Activated T-cell treated with anti-CD3 and anti-CD28 coated beads, Interleukin-2, amount 50 U/mL, for 1 hour (primary cell): ENCODE measurements around the gene EDEM1.
"Not testable (repeated sequence)": the region's sequence is repeated elsewhere in the genome, so short reads cannot be mapped to it uniquely, and the experiment has no call there.

ENCODE experiments used
- DNase-seq: peaks from one replicate; pipeline ENCODE4 v3.0.0-alpha.2; 2020

EDEM1 gene

GRCh38 chr3:5238545-5238944 is 51.0 kb downstream of the EDEM1 start:
- DNase-seq, result no peak

- no peak for DNase-seq
Observed at GRCh38 chr3:5239602-5240001, 52.1 kb downstream of the EDEM1 start.

GRCh38 chr3:5240740-5241139 is 53.2 kb downstream of the EDEM1 start:
- DNase-seq, result no peak

GRCh38 chr3:5242785-5243184 is 55.3 kb downstream of the EDEM1 start:
- not testable (repeated sequence) for DNase-seq

- DNase-seq, result no peak
Observed at GRCh38 chr3:5245927-5246326, 58.4 kb downstream of the EDEM1 start.

- DNase-seq, result no peak
Observed at GRCh38 chr3:5248822-5249221, 61.3 kb downstream of the EDEM1 start.

GRCh38 chr3:5250467-5251195 is 63.1 kb downstream of the EDEM1 start:
- no peak for DNase-seq

GRCh38 chr3:5251196-5251583 is 63.7 kb downstream of the EDEM1 start:
- no peak for DNase-seq

- no peak for DNase-seq
Observed at GRCh38 chr3:5252131-5252530, 64.6 kb downstream of the EDEM1 start.

GRCh38 chr3:5254281-5255048 is 67.0 kb downstream of the EDEM1 start:
- DNase-seq, result no peak

- no peak for DNase-seq
Observed at GRCh38 chr3:5255404-5256344, 68.2 kb downstream of the EDEM1 start.

GRCh38 chr3:5258526-5258925 is 71.0 kb downstream of the EDEM1 start:
- no peak for DNase-seq

- no peak for DNase-seq
Observed at GRCh38 chr3:5260992-5261501, 73.5 kb downstream of the EDEM1 start.

GRCh38 chr3:5262507-5262906 is 75.0 kb downstream of the EDEM1 start:
- DNase-seq, result no peak

- no peak for DNase-seq
Observed at GRCh38 chr3:5264093-5264600, 76.6 kb downstream of the EDEM1 start.

GRCh38 chr3:5264896-5265770 is 77.6 kb downstream of the EDEM1 start:
- no peak for DNase-seq

- no peak for DNase-seq
Observed at GRCh38 chr3:5267252-5267651, 79.7 kb downstream of the EDEM1 start.

GRCh38 chr3:5267889-5268288 is 80.4 kb downstream of the EDEM1 start:
- DNase-seq, result no peak
